Measurements from ENCODE around the gene TFF2. TPM values are rescaled to one million over a fixed set of nuclear protein-coding genes. Genes with fewer than 3 reads are reported as not detected.

The TFF2 gene
- total RNA-seq, 1 donor from 2014 or later = not detected

DNA sequence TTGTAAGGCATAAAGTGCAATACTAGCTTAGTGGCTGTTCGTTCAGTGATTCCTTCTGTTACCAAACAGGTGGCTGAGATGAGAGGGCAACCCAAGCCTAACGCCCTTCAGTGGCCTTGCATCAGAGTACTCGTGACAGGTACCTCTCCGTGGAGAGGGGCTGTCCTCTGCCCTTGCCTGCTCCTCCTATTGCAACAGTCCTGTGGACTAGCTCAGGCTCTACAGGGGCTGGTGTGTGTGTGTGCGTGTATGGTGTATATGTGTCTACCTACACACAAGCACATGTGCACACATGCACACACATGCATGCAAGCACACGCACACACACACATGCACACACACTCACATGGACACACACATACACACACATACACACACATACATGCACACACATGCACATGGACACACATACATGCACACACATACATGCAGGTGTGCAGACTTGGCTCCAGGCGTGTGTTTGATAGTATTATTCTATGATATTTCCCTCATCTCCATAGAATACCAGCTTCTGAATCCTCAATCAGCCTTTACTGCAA lies 50.7 kb downstream of the TFF2 start:
- H3K27ac ChIP-seq = peak overlapping the region; percentile 63
- no peak overlapping the region for H3K4me3 ChIP-seq
- no peaks in the 10 kb centered on the region for H3K27me3 ChIP-seq (ENCODE audit: low read depth)
- peaks cover 23% of the 10 kb centered on the region for H3K36me3 ChIP-seq
- H3K9me3 ChIP-seq = no peaks in the 10 kb centered on the region
- TF ChIP-seq, protein P1, sequence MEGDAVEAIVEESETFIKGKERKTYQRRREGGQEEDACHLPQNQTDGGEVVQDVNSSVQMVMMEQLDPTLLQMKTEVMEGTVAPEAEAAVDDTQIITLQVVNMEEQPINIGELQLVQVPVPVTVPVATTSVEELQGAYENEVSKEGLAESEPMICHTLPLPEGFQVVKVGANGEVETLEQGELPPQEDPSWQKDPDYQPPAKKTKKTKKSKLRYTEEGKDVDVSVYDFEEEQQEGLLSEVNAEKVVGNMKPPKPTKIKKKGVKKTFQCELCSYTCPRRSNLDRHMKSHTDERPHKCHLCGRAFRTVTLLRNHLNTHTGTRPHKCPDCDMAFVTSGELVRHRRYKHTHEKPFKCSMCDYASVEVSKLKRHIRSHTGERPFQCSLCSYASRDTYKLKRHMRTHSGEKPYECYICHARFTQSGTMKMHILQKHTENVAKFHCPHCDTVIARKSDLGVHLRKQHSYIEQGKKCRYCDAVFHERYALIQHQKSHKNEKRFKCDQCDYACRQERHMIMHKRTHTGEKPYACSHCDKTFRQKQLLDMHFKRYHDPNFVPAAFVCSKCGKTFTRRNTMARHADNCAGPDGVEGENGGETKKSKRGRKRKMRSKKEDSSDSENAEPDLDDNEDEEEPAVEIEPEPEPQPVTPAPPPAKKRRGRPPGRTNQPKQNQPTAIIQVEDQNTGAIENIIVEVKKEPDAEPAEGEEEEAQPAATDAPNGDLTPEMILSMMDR (IDR thresholded peaks at IDR 0.05) = no peak
- ATAC-seq (peak in 1 of 2 donors; percentile 51), DNase-seq (peak; percentile 51)
- intact Hi-C loops (cut with DNase I) = no loop called here
- H3K4me1 ChIP-seq = peaks cover 7% of the 10 kb centered on the region

DNA sequence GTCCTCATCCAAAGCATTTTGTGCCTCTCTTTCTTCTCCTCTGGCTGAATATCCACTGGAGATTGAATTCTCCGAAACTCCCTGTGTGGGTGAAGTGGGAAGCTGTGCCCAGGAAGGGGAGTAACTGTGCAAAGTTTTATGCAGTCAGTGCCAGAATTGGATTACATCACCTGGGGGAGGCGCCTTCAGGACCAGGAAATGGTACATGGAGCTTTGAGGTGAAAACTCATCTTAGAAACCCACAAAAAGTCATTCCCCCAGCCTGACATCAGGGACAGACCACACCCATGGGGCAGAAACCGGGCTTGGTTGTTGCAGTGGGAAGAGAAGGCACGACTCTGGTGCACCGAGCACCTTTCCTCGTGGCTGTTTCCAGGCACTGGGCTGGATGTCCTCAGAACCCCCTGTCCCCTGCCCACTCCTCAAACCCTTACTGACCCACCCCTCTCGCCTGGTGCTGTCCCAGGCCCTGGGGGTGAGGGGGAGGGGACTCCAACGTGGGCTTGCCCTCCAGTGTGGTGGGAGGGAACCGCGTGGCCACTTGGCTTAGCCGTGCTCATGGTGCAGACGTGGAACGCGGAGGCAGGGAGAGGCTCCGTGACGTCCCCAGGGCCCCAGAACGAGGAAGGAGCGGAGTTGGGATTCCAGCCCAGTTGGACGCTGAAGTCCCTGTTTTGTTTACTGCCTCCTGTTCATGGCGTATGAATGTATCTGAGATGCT lies 51.3 kb downstream of the TFF2 start:
- peaks cover 7% of the 10 kb centered on the region for H3K4me1 ChIP-seq
- no peaks in the 10 kb centered on the region for H3K9me3 ChIP-seq
- H3K4me3 ChIP-seq = no peak overlapping the region
- intact Hi-C loops (cut with DNase I) = no loop called here
- TF ChIP-seq, protein P1 (IDR thresholded peaks at IDR 0.05) = no peak
- no peaks in the 10 kb centered on the region for H3K27me3 ChIP-seq (ENCODE audit: low read depth)
- DNase-seq (peak; percentile 75), ATAC-seq (peak in 1 of 2 donors; percentile 70)
- H3K27ac ChIP-seq = peak overlapping the region; percentile 63
- H3K36me3 ChIP-seq = peaks cover 26% of the 10 kb centered on the region

DNA sequence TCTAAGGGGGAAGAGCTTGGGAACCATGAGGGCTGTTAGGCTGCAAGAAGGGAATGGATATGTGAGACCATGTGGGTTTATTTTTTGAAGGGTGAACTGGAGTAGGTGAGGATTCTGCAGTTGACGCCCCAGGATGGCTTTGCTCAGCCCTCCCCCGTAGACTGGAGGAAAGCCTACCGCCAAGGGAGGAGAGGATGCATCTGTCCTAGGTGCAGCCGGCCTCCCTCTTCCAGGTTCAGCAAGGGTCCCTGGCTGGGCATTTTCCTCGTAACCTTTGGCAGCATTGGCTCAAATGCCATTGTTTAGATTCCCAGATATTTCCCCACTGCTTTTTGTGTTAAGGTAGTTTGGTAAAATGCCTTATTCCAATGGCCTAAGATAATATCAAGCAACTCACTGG lies 52.1 kb downstream of the TFF2 start:
- TF ChIP-seq, protein P1 (IDR thresholded peaks at IDR 0.05) = no peak
- no peak for DNase-seq
- H3K9me3 ChIP-seq = no peaks in the 10 kb centered on the region
- H3K27ac ChIP-seq = no peak overlapping the region
- intact Hi-C loops (cut with DNase I) = no loop called here
- ATAC-seq = no peak
- H3K4me3 ChIP-seq = no peak overlapping the region
- H3K27me3 ChIP-seq (ENCODE audit: low read depth) = no peaks in the 10 kb centered on the region
- peaks cover 33% of the 10 kb centered on the region for H3K36me3 ChIP-seq
- H3K4me1 ChIP-seq = peaks cover 7% of the 10 kb centered on the region

DNA sequence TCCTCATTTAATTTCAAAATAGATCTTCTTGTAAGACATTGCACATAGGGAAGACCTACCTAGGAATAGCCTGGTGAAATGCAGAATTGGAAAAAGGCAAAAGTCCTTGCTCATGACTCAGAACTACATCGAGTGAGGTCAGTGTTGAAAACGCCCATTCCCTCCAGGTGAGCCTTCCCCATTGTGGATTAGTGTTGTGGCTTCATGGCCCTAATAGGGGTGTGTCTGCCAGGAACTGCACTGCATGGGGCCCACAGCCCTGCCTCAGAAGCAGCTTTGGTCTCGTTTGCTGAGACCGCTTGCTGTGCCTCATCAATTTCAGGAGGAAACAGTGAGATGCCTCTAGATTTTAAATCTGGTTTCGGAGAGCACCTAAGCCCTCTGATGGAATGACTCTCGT lies 52.6 kb downstream of the TFF2 start:
- Histone ChIP-seq H3K27me3 (ENCODE audit: low read depth) (no peaks in the 10 kb centered on the region), H3K4me3 (no peak overlapping the region), H3K27ac (no peak overlapping the region), H3K9me3 (no peaks in the 10 kb centered on the region), H3K36me3 (peaks cover 33% of the 10 kb centered on the region), H3K4me1 (peaks cover 7% of the 10 kb centered on the region)
- ATAC-seq = no peak
- intact Hi-C loops (cut with DNase I) = no loop called here
- TF ChIP-seq, protein P1 (IDR thresholded peaks at IDR 0.05) = no peak
- no peak for DNase-seq

DNA sequence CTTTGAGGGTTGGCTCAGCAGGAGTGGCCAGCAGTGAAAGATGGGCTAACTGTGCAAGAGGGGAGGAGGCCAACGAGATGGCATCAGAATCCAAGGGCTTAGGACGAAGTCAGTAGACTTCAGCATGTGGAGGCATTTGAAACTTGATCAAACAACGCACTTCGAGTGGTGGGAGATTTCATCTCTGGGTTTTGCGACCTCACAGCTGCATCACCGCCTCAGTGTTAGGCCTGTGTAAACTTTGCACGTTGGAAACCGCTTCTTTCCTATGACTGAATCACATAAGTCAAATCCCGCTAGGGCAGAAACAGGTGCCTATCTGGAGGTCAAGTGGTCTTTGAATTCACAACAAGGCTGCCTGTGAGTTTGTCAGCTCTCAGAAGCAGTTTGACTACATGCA lies 53.4 kb downstream of the TFF2 start:
- ATAC-seq = no peak
- Histone ChIP-seq H3K4me1 (peaks cover 7% of the 10 kb centered on the region), H3K27me3 (ENCODE audit: low read depth) (no peaks in the 10 kb centered on the region), H3K4me3 (no peak overlapping the region), H3K36me3 (peaks cover 33% of the 10 kb centered on the region), H3K9me3 (no peaks in the 10 kb centered on the region), H3K27ac (no peak overlapping the region)
- TF ChIP-seq, protein P1 (IDR thresholded peaks at IDR 0.05) = no peak
- intact Hi-C loops (cut with DNase I) = no loop called here
- no peak for DNase-seq

Measured in lower lobe of right lung (tissue), 2 donors.